HCT116 (cell line): ENCODE results near the gene UPF3A. TPM values are rescaled to one million over a fixed set of nuclear protein-coding genes. Genes with fewer than 3 reads are reported as not detected.

Source experiments
- ATAC-seq: fragments of 200-7000 bp; cut with Tn5 transposase; 2 replicates; pipeline ENCODE4 v1.9.1; 2020; ENCODE audit warnings: mild to moderate bottlenecking, moderate library complexity
- BruUV-seq: library from RNA; stranded (reverse); fragments of 400-500 nt; replicated peaks from 2 replicates; lab custom pipeline; 2021; lab: Mats Ljungman, UMichigan
- CTCF ChIA-PET: fragments of 300-600 bp; sonication (Branson Sonifier 250); formaldehyde crosslinking; loops from one replicate; lab custom pipeline; 2021; ENCODE audit warnings: antibody characterized with exemption; lab: Charles Lee
- POLR2A ChIA-PET: fragments of 300-600, 350-600 bp; sonication (Branson Sonifier 250); formaldehyde crosslinking; loops from one replicate; lab custom pipeline; 2021; ENCODE audit warnings: antibody characterized with exemption; lab: Charles Lee
- RAD21 ChIA-PET, 2 experiments: fragments of 300-600 bp; sonication (Branson Sonifier 250); formaldehyde crosslinking; loops; one replicate each; lab custom pipeline; 2023; ENCODE audit warnings: low total read pairs in 2 of 2; ENCODE audit not compliant: uncharacterized antibody in 2 of 2, unreplicated experiment in 2 of 2, low non-redundant PET in 1 of 2; lab: Charles Lee
- DNase-seq: peaks from one replicate; pipeline ENCODE4 v3.0.0-alpha.2; 2010; ENCODE audit warnings: low read depth, low spot score
- H2AFZ ChIP-seq: fragments of 200-600 bp; shearing (Covaris generic), sonication (generic); 2 replicates; pipeline ENCODE4 v1.6.1; 2017; ENCODE audit warnings: low read depth, mixed run types, mixed read lengths, antibody characterized with exemption, low read length; ENCODE audit not compliant: poor library complexity, severe bottlenecking
- H3K27ac ChIP-seq: 2 replicates; pipeline ENCODE4 v1.5.1; 2012; ENCODE audit warnings: low read depth, low read length
- H3K27me3 ChIP-seq: fragments of 200-600 bp; sonication (generic); 2 replicates; pipeline ENCODE4 v1.6.1; 2016; ENCODE audit warnings: mixed run types, low read length, mixed read lengths; ENCODE audit not compliant: insufficient read depth
- H3K36me3 ChIP-seq, 2 experiments: fragments of 200-500 bp in 1 of 2; fragments of 200-600 bp in 1 of 2; sonication (Bioruptor generic) in 1 of 2; sonication (generic) in 1 of 2; 2 replicates each; pipeline versions ENCODE4 v1.5.1 to v1.6.1; 2014 to 2016; ENCODE audit warnings: low read length in 2 of 2, inconsistent platforms in 1 of 2, mixed read lengths in 1 of 2, mixed run types in 1 of 2; ENCODE audit not compliant: insufficient read depth in 2 of 2, control insufficient read depth in 1 of 2
- H3K4me1 ChIP-seq, 2 experiments: fragments of 200-600 bp in 1 of 2; sonication (generic) in 1 of 2; 2 replicates each; pipeline versions ENCODE4 v1.5.1 to v1.6.1; 2012 to 2017; ENCODE audit warnings: low read length in 2 of 2, inconsistent platforms in 1 of 2, mild to moderate bottlenecking in 1 of 2, mixed read lengths in 1 of 2, mixed run types in 1 of 2, moderate library complexity in 1 of 2; ENCODE audit not compliant: insufficient read depth in 2 of 2, control insufficient read depth in 1 of 2
- H3K4me2 ChIP-seq: fragments of 200-600 bp; sonication (generic); 2 replicates; pipeline ENCODE4 v1.6.1; 2017; ENCODE audit warnings: mixed run types, low read length, mixed read lengths
- H3K4me3 ChIP-seq, 2 experiments: fragments of 200-600 bp in 1 of 2; sonication (generic) in 1 of 2; replicated peaks in 1 of 2; 2 replicates each; pipeline ENCODE4 v1.5.1; 2011 to 2016; ENCODE audit warnings: low read length in 2 of 2, control low read depth in 1 of 2, low read depth in 1 of 2, mild to moderate bottlenecking in 1 of 2, mixed read lengths in 1 of 2, mixed run types in 1 of 2
- H3K79me2 ChIP-seq: fragments of 200-600 bp; sonication (generic); 2 replicates; pipeline ENCODE4 v1.6.1; 2017; ENCODE audit warnings: mild to moderate bottlenecking, mixed run types, low read length, moderate library complexity, mixed read lengths; ENCODE audit not compliant: insufficient read depth
- H3K9ac ChIP-seq: fragments of 200-600 bp; sonication (generic); 2 replicates; pipeline ENCODE4 v1.6.1; 2016; ENCODE audit warnings: low read length, mixed read lengths
- H3K9me2 ChIP-seq: fragments of 200-600 bp; sonication (generic), shearing (Covaris generic); 2 replicates; pipeline ENCODE4 v1.6.1; 2017; ENCODE audit warnings: mixed run types, mild to moderate bottlenecking, moderate library complexity; ENCODE audit not compliant: insufficient read depth
- H3K9me3 ChIP-seq, 2 experiments: fragments of 200-500 bp in 1 of 2; fragments of 200-600 bp in 1 of 2; sonication (Bioruptor generic) in 1 of 2; sonication (generic) in 1 of 2; 2 replicates each; pipeline ENCODE4 v1.6.1; 2014 to 2017; ENCODE audit warnings: low read length in 2 of 2, mixed read lengths in 2 of 2, inconsistent platforms in 1 of 2, low read depth in 1 of 2, mild to moderate bottlenecking in 1 of 2, mixed run types in 1 of 2, moderate library complexity in 1 of 2; ENCODE audit not compliant: control insufficient read depth in 1 of 2, insufficient read depth in 1 of 2
- H4K20me1 ChIP-seq: fragments of 200-600 bp; sonication (generic), shearing (Covaris generic); 2 replicates; pipeline ENCODE4 v1.6.1; 2017; ENCODE audit warnings: mixed run types, mild to moderate bottlenecking, moderate library complexity; ENCODE audit not compliant: insufficient read depth
- ATF3 ChIP-seq: IDR thresholded peaks from 2 replicates; pipeline ENCODE4 v1.6.1; 2012
- CBX3 ChIP-seq: IDR thresholded peaks from 2 replicates; pipeline ENCODE4 v1.6.1; 2012; ENCODE audit warnings: low read depth
- CEBPB ChIP-seq: IDR thresholded peaks from 2 replicates; pipeline ENCODE4 v1.6.1; 2012; ENCODE audit warnings: low read depth
- CTCF ChIP-seq, 3 experiments: fragments of 200-600 bp in 1 of 3; sonication (generic) in 1 of 3; IDR thresholded peaks in 2 of 3; conservative IDR thresholded peaks in 1 of 3; 2 replicates each; pipeline ENCODE4 v1.5.1; 2012 to 2017; ENCODE audit warnings: low read depth in 2 of 3, low read length in 2 of 3, antibody characterized with exemption in 1 of 3, borderline replicate concordance in 1 of 3, control low read depth in 1 of 3, mild to moderate bottlenecking in 1 of 3, mixed read lengths in 1 of 3, mixed run types in 1 of 3, moderate library complexity in 1 of 3; ENCODE audit not compliant: insufficient read depth in 1 of 3
- EGR1 ChIP-seq: IDR thresholded peaks from 2 replicates; pipeline ENCODE4 v1.6.1; 2012; ENCODE audit warnings: low read depth
- ELF1 ChIP-seq: IDR thresholded peaks from 2 replicates; pipeline ENCODE4 v1.6.1; 2012; ENCODE audit warnings: low read depth, borderline replicate concordance
- EZH2 ChIP-seq: fragments of 200-600 bp; sonication (generic); IDR thresholded peaks from 2 replicates; pipeline ENCODE4 v1.6.1; 2017; ENCODE audit warnings: antibody characterized with exemption, mixed run types
- EZH2phosphoT487 ChIP-seq: fragments of 200-600 bp; IDR thresholded peaks from 2 replicates; pipeline ENCODE4 v1.6.1; 2018; ENCODE audit warnings: antibody characterized with exemption, borderline replicate concordance
- FOSL1 ChIP-seq: IDR thresholded peaks from 2 replicates; pipeline ENCODE4 v1.6.1; 2012; ENCODE audit warnings: low read depth
- MAX ChIP-seq: IDR thresholded peaks from 2 replicates; pipeline ENCODE4 v1.6.1; 2012
- POLR2A ChIP-seq: IDR thresholded peaks from 2 replicates; pipeline ENCODE4 v1.7.0; 2011; ENCODE audit warnings: borderline replicate concordance; ENCODE audit not compliant: insufficient read depth, insufficient read length; ENCODE audit errors: extremely low read depth
- RAD21 ChIP-seq: IDR thresholded peaks from 2 replicates; pipeline ENCODE4 v1.6.1; 2012; ENCODE audit warnings: low read depth, mild to moderate bottlenecking
- SRF ChIP-seq: IDR thresholded peaks from 2 replicates; pipeline ENCODE4 v1.6.1; 2012; ENCODE audit warnings: low read depth
- TCF7L2 ChIP-seq: IDR thresholded peaks from 2 replicates; pipeline ENCODE4 v1.7.0; 2011; ENCODE audit warnings: borderline replicate concordance, inconsistent platforms; ENCODE audit not compliant: insufficient read depth, insufficient read length; ENCODE audit errors: extremely low read depth
- ZBTB33 ChIP-seq: IDR thresholded peaks from 2 replicates; pipeline ENCODE4 v1.6.1; 2011; ENCODE audit warnings: mild to moderate bottlenecking, low read length, moderate library complexity; ENCODE audit not compliant: insufficient replicate concordance; ENCODE audit errors: extremely low read depth
- ZFX ChIP-seq: fragments of 450-650 bp; IDR thresholded peaks from 2 replicates; pipeline ENCODE4 v1.6.1; 2017
- ZNF274 ChIP-seq: fragments of 200-500 bp; sonication (Bioruptor generic); IDR thresholded peaks from 2 replicates; pipeline ENCODE4 v1.6.1; 2014; ENCODE audit warnings: mild to moderate bottlenecking, low read depth, low read length, inconsistent platforms
- intact Hi-C: fragments of 100-400 bp; cut with micrococcal nuclease; formaldehyde crosslinking; loops from 2 replicates; pipeline ENCODE4 v1.10.0; 2022
- total RNA-seq: library from RNA; stranded (reverse); gene quantifications from one replicate; pipeline ENCODE4 v1.2.1, GENCODE V29; 2021; ENCODE audit not compliant: unreplicated experiment

Gene UPF3A
- total RNA-seq, 1 experiment from 2014 or later = 31.8 TPM

GRCh38 chr13:114309806-114310410 is 28.5 kb downstream of the UPF3A start:
- H3K27me3 ChIP-seq = no peaks in the 10 kb centered on the region
- H2AFZ ChIP-seq = no peak overlapping the region
- BruUV-seq = no TSS peak
- H3K9me3 ChIP-seq = no peaks in the 10 kb centered on the region
- POLR2A ChIA-PET = no interaction called here
- intact Hi-C loops = no loop called here
- RAD21 ChIA-PET = no interaction called here
- H3K9me2 ChIP-seq = no peaks in the 10 kb centered on the region
- H3K4me1 ChIP-seq = peaks cover 3 to 14% of the 10 kb centered on the region in 2 experiments; a peak in 3 of 4 replicates
- H3K27ac ChIP-seq = no peak overlapping the region
- no peak for DNase-seq
- no peak for ATAC-seq
- H3K79me2 ChIP-seq = peaks cover 6% of the 10 kb centered on the region
- 0 out of 4 replicates have a peak, but pooled peaks cover 0 to 2% of the 10 kb centered on the region in 2 experiments for H3K36me3 ChIP-seq
- no peak overlapping the region for H3K9ac ChIP-seq
- no peaks in the 10 kb centered on the region for H4K20me1 ChIP-seq
- no peak overlapping the region for H3K4me2 ChIP-seq
- no peak overlapping the region for H3K4me3 ChIP-seq
- TF ChIP-seq ELF1 = no peak
- no peak for TF ChIP-seq CEBPB
- no peak for TF ChIP-seq POLR2A
- peak; percentile 9; the same call in 1 of the 2 replicates for TF ChIP-seq RAD21
- CTCF ChIA-PET = no interaction called here

- H2AFZ ChIP-seq = no peak overlapping the region
- no peak overlapping the region for H3K27ac ChIP-seq
- no peak overlapping the region for H3K4me3 ChIP-seq
- no peak overlapping the region for H3K4me2 ChIP-seq
- H3K9ac ChIP-seq = no peak overlapping the region
- no peaks in the 10 kb centered on the region for H3K9me2 ChIP-seq
- peaks cover 3 to 22% of the 10 kb centered on the region in 2 experiments for H3K4me1 ChIP-seq
- intact Hi-C loops = no loop called here
- no peak for DNase-seq
- POLR2A ChIA-PET = no interaction called here
- no peaks in the 10 kb centered on the region for H3K27me3 ChIP-seq
- no peaks in the 10 kb centered on the region for H3K9me3 ChIP-seq
- CTCF ChIA-PET = no interaction called here
- RAD21 ChIA-PET = no interaction called here
- 0 out of 4 replicates have a peak, but pooled peaks cover 0 to 2% of the 10 kb centered on the region in 2 experiments for H3K36me3 ChIP-seq
- H3K79me2 ChIP-seq = peaks cover 16% of the 10 kb centered on the region
- ATAC-seq = no peak
- no TSS peak for BruUV-seq
- no peaks in the 10 kb centered on the region for H4K20me1 ChIP-seq
- TF ChIP-seq ZBTB33 = no peak
- no peak for TF ChIP-seq CTCF (IDR thresholded peaks at IDR 0.05 in 2 of 3, conservative IDR thresholded peaks at IDR 0.05 in 1 of 3; ENCODE audit: borderline replicate concordance in 1 of 3, insufficient read depth in 1 of 3, low read depth in 2 of 3, low read length in 2 of 3)
- no peak for TF ChIP-seq TCF7L2
- TF ChIP-seq EGR1 = no peak
- no peak for TF ChIP-seq FOSL1
- TF ChIP-seq MAX = no peak
- no peak for TF ChIP-seq EZH2phosphoT487
- no peak for TF ChIP-seq ZFX
- TF ChIP-seq ZNF274 = no peak
- TF ChIP-seq CBX3 = no peak
- no peak for TF ChIP-seq SRF
- TF ChIP-seq ATF3 = no peak
- TF ChIP-seq CEBPB = no peak
- no peak for TF ChIP-seq EZH2
- TF ChIP-seq ELF1 = no peak
These were observed 29.6 kb downstream of the UPF3A start for GRCh38 chr13:114310956-114311355.
